Activated CD8-positive, alpha-beta memory T cell treated with anti-CD3 and anti-CD28 coated beads, Interleukin-2, amount 50 U/mL, for 1 hour (primary cell): ENCODE results near the gene TSEN34.

Experiments used
- DNase-seq: peaks from one replicate; pipeline ENCODE4 v3.0.0-alpha.2; 2020; ENCODE audit errors: extremely low read depth

Gene TSEN34

GRCh38 chr19:54191011-54191810 is at the start of gene TSEN34:
TSS of gene TSEN34 (plus strand) at chr19:54191308. CDS start at chr19:54191365, 57 bp downstream.
- DNase-seq = peak; percentile 55

GRCh38 chr19:54141356-54141755 is 49.8 kb upstream of the TSEN34 start:
- DNase-seq = no peak

DNA sequence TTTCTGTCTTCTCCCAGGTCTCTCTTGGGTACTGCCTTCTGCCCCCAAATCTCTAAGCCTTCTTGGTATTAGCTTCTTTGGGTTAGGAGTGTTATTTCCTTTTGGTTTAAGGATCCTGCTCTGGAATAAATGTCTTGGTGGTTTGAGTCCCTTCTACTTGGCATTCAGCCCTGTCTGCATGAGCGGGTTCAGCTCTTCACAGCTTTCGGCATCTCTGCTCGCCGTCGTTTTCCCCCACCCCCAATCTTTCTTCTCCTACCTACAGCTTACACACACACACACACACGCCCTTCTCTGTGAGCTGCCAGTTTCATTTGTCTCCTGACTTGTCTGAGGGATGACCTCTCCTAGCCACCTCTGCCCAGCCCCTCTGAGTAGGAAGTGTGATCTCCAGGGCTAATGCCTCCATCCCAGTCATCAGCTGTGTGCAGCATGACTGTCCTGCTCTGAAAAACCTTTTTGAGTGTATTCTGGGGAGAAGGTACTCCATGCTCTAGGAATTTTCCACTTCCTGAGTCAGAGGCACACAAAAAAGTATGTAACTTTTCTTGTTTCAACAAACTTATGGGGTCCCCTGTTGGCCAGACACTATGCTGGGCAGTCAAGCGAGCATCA is 48.8 kb upstream of the TSEN34 start:
- no peak for DNase-seq

DNA sequence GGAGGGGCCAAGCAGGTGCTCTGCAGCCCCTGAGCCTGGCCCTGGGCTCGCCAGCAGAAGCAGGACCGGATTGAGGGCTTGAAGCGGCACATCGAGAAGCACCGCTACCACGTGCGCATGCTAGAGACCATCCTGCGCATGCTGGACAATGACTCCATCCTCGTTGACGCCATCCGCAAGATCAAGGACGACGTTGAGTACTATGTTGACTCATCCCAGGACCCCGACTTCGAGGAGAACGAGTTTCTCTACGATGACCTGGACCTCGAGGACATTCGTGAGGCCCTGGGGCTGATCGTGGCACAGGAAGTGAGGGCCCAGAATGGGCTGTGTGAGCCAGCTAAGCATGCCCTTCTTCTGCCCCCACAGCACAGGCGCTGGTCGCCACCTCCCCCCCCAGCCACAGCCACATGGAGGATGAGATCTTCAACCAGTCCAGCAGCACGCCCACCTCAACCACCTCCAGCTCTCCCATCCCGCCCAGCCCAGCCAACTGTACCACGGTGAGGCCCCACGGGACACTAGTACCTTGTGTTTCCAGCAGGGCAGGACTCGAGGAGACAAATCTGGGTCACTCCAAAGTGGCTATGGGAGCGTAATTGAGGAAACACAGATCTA is 45.5 kb upstream of the TSEN34 start:
- DNase-seq = no peak

GRCh38 chr19:54147676-54148075 is 43.4 kb upstream of the TSEN34 start:
- no peak for DNase-seq

GRCh38 chr19:54148158-54148557 is 43.0 kb upstream of the TSEN34 start:
- DNase-seq = no peak

DNA sequence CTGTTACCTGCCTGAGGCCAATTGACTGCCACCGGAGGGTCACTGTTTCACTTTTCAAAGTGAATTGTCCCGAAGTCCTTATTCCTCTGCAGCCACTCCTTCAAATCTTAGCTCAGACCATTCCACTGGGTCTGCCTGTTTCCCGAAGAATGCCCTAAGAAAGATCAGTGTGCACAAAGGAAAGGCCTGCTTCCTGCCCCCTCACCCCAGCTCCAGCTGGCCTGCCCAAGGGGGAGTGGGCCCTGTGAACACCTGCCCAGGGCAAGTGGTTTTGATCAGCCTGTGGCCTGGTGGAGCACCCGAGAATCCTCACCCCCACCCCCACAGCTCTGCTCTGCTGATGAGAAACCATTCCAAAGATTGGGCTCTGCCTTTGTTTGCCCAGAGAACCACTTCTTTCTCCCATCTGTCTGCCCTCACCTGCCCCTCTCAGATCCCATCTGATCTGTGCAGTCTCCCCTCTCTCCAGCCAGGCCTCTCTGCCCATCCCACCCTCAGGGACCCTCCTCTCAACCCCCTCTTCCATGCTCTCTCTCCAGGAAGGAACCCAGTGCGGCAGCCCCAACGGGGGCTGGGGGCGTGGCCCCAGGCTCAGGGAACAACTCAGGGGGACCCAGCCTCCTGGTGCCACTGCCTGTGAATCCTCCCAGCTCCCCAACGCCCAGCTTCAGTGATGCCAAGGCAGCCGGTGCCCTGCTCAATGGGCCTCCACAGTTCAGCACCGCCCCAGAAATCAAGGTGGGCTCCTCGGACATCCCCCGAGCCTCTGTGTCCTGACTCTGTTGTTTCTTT is 41.9 kb upstream of the TSEN34 start:
- no peak for DNase-seq

- DNase-seq = no peak
Observed at GRCh38 chr19:54151362-54152035, 39.6 kb upstream of the TSEN34 start.

GRCh38 chr19:54152267-54152666 is 38.8 kb upstream of the TSEN34 start:
- no peak for DNase-seq

- DNase-seq = no peak
Observed at GRCh38 chr19:54152878-54153524, 38.1 kb upstream of the TSEN34 start.

GRCh38 chr19:54153731-54154326 is 37.3 kb upstream of the TSEN34 start:
- DNase-seq = no peak

GRCh38 chr19:54154603-54155345 is 36.3 kb upstream of the TSEN34 start:
- DNase-seq = no peak

GRCh38 chr19:54155694-54156093 is 35.4 kb upstream of the TSEN34 start:
- DNase-seq = no peak

DNA sequence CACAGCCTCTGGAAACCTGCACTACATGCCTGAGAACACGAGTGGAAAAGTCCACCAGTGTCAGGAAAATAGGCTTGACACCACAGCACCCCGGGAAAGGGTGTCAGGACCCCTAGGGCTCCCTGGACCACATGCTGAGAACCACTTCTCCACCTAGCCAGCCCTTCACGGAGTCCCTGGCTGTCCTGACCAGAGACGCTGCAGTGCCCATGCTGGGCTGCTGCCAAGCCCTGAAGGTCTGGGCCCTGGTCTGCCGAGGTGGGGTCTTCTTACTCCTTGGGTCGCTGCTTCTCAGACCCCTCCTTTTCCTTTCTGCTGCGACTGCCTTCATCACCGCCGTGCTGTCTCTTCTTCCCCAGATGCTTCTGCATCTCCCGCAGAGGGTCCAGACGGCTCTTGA is 34.6 kb upstream of the TSEN34 start:
- DNase-seq = no peak

DNA sequence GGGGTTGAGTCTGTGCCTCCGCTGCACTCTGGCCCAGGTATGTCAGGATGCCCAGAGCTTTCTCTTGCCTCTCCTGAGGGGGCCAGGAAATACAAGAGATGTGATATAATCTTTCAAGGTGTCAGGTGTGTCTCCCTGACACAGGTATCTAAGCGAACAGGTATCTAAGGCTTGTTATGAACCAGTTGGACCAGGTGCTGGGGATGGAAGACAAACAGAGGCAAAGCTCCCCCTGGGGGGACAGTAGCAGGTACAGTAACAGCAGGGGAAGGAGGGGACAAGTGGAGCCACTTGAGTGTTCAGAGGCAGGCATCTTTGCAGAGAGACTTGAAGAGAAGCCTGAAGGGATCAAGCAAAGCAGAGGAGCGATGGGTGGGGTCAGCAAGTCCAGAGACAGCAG is 34.2 kb upstream of the TSEN34 start:
- no peak for DNase-seq

GRCh38 chr19:54158812-54159351 is 32.2 kb upstream of the TSEN34 start:
- no peak for DNase-seq

GRCh38 chr19:54159352-54160181 is 31.5 kb upstream of the TSEN34 start, which contains the start of gene LENG1:
TSS of gene LENG1 (minus strand) at chr19:54159721. CDS start at chr19:54159695, 26 bp downstream.
- DNase-seq = peak; percentile 100

DNA sequence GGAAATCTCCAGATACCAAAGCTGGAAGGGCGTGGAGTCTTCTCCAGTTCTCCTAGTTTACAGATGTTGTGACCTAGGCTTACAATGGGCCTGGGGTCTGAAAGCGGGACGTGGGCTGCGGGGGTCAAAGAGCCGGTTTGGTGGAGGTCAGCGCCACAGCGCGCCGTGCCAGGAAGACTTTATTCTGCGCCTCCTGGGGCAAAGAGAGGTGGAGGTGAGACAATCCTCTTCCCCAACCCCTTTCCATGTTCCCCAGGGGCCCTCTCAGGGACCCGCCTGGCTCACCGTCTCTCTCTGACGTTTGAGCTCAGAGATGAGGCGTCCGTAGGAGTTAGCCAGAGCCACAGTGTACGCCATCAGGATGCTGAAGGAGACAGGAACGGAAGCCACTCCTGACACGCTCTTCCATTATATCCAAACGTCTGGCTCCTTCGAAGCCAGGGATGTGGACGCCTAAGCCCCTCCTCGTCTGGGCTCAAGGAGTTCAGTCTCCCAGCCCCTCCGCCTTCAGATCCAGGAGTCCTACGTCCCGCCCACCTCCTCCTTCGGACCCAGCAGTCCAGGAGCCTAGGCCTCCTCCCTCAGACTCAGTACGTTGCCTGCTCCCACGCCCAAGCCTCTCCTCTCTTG is 30.8 kb upstream of the TSEN34 start:
- no peak for DNase-seq
